ENCODE measurements around the gene IRF2.
"Not testable (repeated sequence)": the region's sequence is repeated elsewhere in the genome, so short reads cannot be mapped to it uniquely, and the experiment has no call there.

DNA sequence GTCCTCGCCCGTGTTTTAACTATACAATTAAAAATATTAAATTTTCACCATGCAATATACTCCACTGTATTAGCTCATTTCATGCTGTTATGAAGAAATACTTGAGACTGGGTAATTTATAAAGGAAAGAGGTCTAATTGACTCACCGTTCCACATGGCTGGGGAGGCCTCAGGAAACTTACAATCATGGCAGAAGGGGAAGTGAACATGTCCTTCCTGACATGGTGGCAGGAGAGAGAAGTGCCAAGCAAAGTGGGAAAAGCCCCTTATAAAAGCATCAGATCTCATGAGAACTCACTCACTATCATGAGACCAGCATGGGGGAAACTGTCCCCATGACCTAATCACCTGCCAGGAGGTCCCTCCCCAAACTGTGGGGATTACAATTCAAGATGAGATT, 98.7 kb downstream of the IRF2 start:
- TF ChIP-seq EZH2phosphoT487 (IDR thresholded peaks at IDR 0.05; ENCODE audit: insufficient read depth, low read depth); EZH2 (IDR thresholded peaks at IDR 0.05; ENCODE audit: insufficient read depth, poor library complexity, severe bottlenecking): not testable (repeated sequence)

All from GM23248 (cell line).